GM13976 (cell line): Measurements from ENCODE around the gene FTL.

Experiments used
- DNase-seq: peaks from one replicate; pipeline ENCODE4 v3.0.0; 2012; ENCODE audit warnings: low spot score
- in situ Hi-C: fragments of 300-500 bp; cut with MboI; formaldehyde crosslinking; loops from one replicate; pipeline ENCODE4 v1.12.0; 2022; ENCODE audit warnings: low sequenced_read_pairs, mixed read lengths, inconsistent platforms; ENCODE audit not compliant: unreplicated experiment
- TF ChIP-seq, protein P1 (sequence below): IDR thresholded peaks from 2 replicates; pipeline ENCODE4 v1.5.1; 2012; ENCODE audit warnings: borderline replicate concordance, mild to moderate bottlenecking; ENCODE audit not compliant: insufficient read depth; ENCODE audit errors: extremely low read depth, missing control alignments, control extremely low read depth

The FTL gene

DNA sequence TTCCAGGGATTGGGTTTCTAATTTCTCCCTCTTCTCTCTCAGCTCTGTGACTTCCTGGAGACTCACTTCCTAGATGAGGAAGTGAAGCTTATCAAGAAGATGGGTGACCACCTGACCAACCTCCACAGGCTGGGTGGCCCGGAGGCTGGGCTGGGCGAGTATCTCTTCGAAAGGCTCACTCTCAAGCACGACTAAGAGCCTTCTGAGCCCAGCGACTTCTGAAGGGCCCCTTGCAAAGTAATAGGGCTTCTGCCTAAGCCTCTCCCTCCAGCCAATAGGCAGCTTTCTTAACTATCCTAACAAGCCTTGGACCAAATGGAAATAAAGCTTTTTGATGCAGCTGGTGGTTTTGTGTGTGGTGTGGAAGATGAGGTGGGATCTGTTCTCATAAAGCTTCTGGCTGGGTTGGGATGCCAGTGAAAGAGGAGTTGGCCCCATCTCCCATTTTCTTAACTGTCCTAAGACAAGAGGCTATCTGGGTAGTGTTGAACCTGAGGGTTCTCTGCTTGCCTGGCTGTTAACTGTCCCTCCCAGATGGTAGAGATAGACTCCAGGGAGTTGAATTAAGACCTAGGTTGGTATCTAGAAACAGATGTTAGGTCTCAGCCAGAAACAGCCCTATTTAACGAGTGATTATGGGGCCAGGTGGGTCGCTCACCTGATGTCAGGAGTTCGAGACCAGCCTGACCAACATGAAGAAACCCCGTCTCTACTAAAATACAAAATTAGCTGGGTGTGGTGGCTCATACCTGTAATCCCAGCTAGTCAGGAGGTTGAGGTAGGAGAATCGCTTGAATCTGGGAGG lies 1.6 kb downstream of the FTL start:
- TF ChIP-seq, protein P1, sequence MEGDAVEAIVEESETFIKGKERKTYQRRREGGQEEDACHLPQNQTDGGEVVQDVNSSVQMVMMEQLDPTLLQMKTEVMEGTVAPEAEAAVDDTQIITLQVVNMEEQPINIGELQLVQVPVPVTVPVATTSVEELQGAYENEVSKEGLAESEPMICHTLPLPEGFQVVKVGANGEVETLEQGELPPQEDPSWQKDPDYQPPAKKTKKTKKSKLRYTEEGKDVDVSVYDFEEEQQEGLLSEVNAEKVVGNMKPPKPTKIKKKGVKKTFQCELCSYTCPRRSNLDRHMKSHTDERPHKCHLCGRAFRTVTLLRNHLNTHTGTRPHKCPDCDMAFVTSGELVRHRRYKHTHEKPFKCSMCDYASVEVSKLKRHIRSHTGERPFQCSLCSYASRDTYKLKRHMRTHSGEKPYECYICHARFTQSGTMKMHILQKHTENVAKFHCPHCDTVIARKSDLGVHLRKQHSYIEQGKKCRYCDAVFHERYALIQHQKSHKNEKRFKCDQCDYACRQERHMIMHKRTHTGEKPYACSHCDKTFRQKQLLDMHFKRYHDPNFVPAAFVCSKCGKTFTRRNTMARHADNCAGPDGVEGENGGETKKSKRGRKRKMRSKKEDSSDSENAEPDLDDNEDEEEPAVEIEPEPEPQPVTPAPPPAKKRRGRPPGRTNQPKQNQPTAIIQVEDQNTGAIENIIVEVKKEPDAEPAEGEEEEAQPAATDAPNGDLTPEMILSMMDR: no peak
- no peak for DNase-seq
- in situ Hi-C loops: no loop called here

DNA sequence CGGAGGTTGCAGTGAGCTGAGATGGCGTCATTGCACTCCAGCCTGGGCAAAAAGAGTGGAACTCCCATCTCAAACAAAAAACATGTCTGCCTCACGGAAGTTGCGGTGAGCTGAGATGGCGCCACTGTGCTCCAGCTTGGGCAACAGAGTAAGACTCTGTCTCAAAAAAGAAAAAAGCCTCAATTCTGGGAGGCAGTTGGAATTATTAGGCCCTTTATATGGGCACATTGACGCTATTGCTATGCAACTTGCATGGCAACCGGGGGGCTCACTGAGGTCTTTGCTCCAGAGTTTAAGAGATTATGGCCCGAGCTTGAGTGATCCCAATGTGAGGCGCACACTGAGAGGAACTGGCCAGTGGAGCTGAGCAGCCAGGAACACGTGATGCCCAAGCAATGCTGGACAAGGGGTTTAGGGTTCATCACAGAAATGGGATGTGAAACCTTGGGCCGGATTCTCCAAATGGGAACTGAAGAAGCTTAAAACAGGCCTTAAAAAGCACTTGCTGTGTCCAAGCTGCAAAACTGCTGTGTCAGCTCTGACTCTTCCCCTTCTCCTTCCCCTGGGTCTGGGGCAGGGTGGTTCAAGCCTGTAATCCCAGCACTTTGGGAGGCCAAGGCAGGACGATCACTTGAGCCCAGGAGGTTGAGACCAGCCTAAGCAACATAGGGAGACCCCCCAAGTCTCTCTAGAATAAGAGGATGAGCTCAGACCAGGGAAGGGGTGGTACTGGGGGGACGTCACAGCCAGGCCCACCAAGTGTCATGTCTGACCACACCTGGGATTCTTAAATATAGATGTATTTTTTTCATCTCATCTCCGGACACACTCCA lies 2.5 kb downstream of the FTL start:
- in situ Hi-C loops: no loop called here
- no peak for DNase-seq
- TF ChIP-seq, protein P1: no peak

DNA sequence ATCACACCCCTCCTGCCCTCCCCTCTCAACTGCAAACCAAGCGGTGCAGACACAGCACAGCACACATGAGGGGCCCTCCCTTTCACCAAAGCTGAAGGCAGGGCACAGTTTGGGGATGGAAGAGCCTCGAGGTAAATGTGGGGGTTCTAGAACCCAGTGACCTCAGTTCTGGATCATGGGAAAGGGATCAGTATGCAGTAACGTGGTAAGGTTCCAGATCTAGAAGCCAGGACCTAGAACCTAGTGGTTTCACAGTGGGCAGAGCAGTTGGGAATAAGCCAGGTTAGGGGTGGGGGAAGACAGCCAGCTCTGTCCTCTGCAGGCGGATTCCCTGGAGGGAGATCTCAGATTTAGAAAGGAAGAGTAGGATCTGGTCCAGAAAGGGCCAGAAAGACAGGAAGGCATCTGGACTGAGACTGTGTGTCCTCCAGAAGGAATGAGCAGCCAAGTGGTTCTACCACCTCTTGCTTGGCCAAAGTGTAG lies 3.1 kb downstream of the FTL start:
- TF ChIP-seq, protein P1: no peak
- DNase-seq: no peak
- in situ Hi-C loops: no loop called here

DNA sequence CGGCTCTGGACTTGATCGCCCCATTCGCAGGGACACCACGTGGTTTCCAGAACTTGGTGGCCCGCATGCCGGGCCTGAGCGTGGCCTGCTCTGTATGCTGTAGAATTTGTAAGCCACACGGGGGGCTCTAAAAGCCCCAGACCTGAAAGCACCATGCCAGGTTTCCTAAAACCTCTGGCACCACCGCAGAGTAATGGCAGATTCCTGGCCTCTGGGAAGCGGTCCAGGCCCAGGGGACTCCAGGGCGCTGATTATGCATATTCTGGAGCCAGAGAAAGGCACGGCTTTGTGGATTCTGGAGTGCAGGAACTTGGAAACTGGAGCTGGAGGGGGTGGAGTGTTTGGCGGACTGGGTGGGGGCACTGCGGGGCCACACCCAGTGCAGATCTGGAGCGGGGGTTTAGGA lies 3.7 kb downstream of the FTL start:
- DNase-seq: no peak
- TF ChIP-seq, protein P1: no peak

DNA sequence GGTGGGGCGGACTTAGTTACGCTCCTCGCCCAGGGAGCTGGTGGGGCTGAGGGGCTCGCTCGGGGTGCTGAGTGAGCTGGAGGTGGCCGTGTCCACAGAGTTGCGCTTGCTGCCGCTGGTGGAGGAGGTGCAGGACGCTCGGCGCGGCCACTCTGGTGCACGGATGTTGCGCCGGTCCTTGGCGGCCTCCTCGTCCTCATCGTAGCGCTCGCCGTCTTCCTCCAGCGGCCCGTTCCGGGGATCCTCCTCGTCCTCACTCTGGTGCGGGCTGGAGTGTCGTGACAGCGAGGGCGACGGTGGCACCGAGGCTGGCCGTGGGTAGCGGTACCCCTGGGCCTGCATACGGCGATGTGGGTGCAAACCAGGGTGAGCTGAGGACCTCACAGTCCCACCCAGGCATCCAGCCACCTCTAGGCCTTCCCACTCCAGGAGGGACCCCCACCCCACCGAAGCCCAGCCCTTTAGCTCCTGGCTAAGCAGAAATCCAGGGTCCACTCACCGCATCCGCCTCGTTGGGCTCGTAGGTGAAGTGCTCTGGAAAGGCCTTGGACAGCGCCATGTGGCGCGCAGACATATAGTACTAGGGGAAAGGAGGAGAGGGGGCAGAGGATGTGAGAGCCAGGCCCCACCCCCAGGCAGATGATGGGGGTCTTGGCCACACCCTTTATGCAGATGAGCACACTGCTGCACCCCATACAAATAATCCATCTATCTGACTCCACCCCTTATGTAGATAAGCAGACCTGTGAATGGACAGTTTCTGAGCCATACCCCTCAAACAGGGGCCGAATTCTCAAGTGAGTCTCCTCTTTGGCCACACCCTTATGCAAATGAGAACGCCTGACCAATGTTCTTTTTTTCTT lies 4.4 kb downstream of the FTL start:
- TF ChIP-seq, protein P1: no peak
- DNase-seq: no peak
- in situ Hi-C loops: loop anchor here (5.0 kb wide), 2 partner anchors 97 to 177 kb away; partner anchors contain the start of gene PPP1R15A

More for the DNA sequence above, 3.7 kb downstream of the FTL start:
- in situ Hi-C loops: no loop called here

DNA sequence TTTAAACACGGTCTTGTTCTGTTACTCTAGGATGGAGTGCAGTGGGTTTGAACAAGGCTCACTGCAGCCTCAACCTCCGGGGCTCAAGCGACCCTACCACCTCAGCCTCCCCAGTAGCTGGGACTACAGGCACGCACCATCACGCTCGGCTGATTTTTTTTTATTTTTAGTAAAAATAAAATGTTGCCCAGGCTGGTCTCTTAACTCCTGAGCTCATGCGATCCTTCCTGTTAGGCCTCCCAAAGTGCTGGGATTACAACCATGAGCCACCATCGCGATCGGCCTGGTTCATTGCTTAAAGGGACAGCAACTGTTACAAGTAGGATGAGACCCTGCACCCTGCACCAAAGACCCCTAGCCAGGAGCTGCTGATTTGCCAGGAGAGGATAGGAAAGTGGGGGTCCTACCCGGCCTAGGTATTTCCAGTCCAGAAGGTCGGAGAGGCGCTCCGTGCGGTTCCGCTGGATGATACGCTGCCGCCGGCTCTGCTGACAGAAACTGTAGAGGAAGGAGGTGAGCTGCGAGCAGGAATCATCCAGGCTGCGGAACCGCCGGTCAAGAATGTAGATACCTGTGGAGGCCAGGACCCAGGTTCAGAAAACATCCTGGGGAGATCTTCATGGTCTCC lies 5.1 kb downstream of the FTL start:
- DNase-seq: no peak
- in situ Hi-C loops: loop anchor here (5.0 kb wide), 2 partner anchors 98 to 178 kb away; partner anchors contain the start of gene PPP1R15A
- TF ChIP-seq, protein P1: no peak
